Measurements from ENCODE around the gene RAD23A. TPM values are rescaled to one million over a fixed set of nuclear protein-coding genes. Genes with fewer than 3 reads are reported as not detected.
"Not testable (repeated sequence)": the region's sequence is repeated elsewhere in the genome, so short reads cannot be mapped to it uniquely, and the experiment has no call there.

The RAD23A gene
- polyA plus RNA-seq, 3 donors = 59.3 to 69.3 (median 61.7) TPM

DNA sequence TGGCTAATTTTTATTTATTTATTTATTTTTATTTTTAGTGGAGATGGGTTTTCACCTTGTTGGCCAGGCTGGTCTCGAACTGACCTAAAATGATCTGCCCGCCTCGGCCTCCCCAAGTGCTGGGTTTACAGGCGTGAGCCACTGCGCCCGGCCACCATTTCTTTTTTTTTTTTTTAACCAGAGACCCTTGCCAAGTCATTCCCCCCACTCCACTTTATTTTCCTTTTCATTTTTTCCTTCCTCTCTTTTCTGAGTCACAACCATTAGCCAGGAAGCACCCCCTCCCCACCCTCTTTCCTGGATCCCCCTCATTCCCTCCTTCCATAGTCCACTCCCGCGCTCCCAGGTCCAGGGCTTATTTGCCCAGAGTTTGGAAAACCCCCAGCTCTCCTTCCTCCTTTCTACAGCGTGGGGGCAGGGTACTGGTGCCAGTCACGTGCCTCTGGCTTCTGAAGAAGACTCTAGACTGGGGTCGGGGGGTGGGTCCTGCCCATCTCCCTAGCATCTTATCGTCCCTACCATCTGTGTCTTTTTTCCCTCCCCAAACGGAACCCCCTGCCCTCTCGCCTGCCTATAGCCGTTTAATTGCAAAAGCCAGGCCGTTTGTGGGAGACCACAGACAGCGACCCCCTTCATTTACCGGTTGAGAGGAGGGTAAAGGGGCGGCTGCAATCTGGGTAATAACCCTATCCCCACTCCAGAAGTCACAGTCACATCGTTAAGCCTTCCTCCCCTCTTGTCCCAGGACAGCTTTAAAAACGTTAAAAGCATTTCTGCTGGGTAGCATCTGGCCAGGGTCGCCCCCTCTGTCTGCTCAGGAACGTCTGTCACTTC, 8.4 kb upstream of the RAD23A start:
- no peak for DNase-seq (ENCODE audit: low read depth in 3 of 3, low spot score in 2 of 3)

- peak; percentile 97 to 99 (median 98) for DNase-seq (ENCODE audit: low read depth in 3 of 3, low spot score in 2 of 3)
These were observed 7.5 kb upstream of the RAD23A start, which contains the start of gene CALR for GRCh38 chr19:12937927-12938778. CALR (plus strand) TSS chr19:12938609; CDS start chr19:12938680, 71 bp downstream.

GRCh38 chr19:12938779-12939601, 6.7 kb upstream of the RAD23A start:
- DNase-seq (ENCODE audit: low read depth in 3 of 3, low spot score in 2 of 3) = no peak

- DNase-seq (ENCODE audit: low read depth in 3 of 3, low spot score in 2 of 3) = no peak
These were observed 5.7 kb upstream of the RAD23A start for GRCh38 chr19:12939975-12940423.

GRCh38 chr19:12940897-12941296, 4.8 kb upstream of the RAD23A start:
- no peak for DNase-seq (ENCODE audit: low read depth in 3 of 3, low spot score in 2 of 3)

DNA sequence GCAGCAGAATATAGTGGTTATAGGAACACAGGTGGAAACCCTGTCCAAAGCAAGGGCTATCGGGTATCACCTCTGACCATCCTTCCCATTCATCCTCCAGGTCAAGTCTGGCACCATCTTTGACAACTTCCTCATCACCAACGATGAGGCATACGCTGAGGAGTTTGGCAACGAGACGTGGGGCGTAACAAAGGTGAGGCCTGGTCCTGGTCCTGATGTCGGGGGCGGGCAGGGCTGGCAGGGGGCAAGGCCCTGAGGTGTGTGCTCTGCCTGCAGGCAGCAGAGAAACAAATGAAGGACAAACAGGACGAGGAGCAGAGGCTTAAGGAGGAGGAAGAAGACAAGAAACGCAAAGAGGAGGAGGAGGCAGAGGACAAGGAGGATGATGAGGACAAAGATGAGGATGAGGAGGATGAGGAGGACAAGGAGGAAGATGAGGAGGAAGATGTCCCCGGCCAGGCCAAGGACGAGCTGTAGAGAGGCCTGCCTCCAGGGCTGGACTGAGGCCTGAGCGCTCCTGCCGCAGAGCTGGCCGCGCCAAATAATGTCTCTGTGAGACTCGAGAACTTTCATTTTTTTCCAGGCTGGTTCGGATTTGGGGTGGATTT, 2.1 kb upstream of the RAD23A start:
- no peak for DNase-seq (ENCODE audit: low read depth in 3 of 3, low spot score in 2 of 3)

DNA sequence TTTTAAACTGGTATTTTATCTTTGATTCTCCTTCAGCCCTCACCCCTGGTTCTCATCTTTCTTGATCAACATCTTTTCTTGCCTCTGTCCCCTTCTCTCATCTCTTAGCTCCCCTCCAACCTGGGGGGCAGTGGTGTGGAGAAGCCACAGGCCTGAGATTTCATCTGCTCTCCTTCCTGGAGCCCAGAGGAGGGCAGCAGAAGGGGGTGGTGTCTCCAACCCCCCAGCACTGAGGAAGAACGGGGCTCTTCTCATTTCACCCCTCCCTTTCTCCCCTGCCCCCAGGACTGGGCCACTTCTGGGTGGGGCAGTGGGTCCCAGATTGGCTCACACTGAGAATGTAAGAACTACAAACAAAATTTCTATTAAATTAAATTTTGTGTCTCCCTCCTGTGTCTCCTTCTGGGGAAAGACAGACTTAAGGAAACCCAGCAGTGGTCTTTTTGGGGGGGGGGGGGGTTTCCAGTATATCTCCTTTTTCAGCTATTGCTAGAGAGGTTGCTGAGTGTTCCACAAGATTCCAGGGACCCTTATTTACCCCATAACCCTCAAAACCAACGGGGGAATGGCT, 1.5 kb upstream of the RAD23A start:
- DNase-seq (ENCODE audit: low read depth in 3 of 3, low spot score in 2 of 3) = no peak

DNA sequence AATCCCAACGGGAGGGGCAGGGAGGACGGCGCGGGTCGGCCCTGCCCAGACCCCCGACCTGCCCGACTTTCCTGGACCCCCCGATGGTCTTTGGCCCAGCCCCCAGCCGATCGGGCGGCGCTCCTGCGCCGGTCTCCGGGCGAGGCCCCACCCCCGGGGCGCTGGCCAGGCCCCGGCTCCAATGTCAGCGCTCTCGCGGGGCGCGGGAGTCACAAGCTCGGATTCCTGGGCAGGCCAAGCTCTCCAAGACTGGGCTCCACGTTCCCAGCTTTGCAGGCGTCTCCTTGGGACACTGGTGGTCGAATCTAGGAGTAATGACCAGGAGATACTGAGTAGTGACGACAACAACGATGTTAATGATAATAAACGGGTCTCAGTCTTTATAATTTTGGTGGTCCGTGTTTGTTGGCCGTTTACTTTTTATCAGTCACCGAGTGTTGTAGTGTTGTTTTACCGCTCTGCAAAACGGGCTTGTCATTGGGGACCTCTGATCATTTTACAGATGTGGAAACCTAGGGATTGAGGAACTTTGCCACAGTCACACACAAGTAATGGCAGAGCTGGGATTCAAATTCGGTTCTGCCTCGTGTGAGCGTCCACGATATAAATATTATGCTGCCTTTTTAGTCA, 545 bp downstream of the RAD23A start:
- DNase-seq (ENCODE audit: low read depth in 3 of 3, low spot score in 2 of 3) = no peak

- DNase-seq (ENCODE audit: low read depth in 3 of 3, low spot score in 2 of 3) = no peak
These were observed 1.3 kb downstream of the RAD23A start for GRCh38 chr19:12946731-12947496.

DNA sequence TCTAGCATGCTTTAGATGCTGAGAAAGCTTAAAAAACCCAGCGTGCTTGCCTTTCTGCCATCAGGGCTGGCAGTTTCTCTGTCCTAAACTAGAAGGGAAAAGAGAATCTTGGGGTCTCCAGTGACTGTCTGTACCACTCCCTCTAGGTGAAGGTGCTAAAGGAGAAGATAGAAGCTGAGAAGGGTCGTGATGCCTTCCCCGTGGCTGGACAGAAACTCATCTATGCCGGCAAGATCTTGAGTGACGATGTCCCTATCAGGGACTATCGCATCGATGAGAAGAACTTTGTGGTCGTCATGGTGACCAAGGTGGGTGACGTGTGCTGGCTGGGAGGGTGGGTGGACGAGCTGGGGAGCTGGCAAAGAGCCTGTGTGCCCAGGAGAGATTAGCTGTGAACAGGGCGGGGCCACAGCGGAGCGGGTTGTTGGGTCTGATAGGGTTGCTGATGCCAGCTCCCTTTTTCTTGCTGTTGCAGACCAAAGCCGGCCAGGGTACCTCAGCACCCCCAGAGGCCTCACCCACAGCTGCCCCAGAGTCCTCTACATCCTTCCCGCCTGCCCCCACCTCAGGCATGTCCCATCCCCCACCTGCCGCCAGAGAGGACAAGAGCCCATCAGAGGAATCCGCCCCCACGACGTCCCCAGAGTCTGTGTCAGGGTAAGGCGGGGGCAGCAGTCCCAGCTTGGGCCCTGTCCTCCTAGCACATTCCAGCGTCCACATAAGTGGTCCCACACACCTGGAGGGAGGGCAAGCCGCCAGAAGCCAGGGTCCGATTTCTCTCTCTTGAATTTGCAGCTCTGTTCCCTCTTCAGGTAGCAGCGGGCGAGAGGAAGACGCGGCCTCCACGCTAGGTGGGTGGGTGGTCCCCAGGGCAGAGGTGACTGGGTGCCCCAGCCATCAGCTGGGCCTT, 2.3 kb downstream of the RAD23A start:
- DNase-seq (ENCODE audit: low read depth in 3 of 3, low spot score in 2 of 3) = no peak

GRCh38 chr19:12948612-12949362, 3.1 kb downstream of the RAD23A start:
- no peak for DNase-seq (ENCODE audit: low read depth in 3 of 3, low spot score in 2 of 3)

GRCh38 chr19:12949363-12950283, 4.0 kb downstream of the RAD23A start:
- DNase-seq (ENCODE audit: low read depth in 3 of 3, low spot score in 2 of 3) = no peak

GRCh38 chr19:12952050-12952449, 6.4 kb downstream of the RAD23A start:
- DNase-seq (ENCODE audit: low read depth in 3 of 3, low spot score in 2 of 3) = not testable (repeated sequence)

DNA sequence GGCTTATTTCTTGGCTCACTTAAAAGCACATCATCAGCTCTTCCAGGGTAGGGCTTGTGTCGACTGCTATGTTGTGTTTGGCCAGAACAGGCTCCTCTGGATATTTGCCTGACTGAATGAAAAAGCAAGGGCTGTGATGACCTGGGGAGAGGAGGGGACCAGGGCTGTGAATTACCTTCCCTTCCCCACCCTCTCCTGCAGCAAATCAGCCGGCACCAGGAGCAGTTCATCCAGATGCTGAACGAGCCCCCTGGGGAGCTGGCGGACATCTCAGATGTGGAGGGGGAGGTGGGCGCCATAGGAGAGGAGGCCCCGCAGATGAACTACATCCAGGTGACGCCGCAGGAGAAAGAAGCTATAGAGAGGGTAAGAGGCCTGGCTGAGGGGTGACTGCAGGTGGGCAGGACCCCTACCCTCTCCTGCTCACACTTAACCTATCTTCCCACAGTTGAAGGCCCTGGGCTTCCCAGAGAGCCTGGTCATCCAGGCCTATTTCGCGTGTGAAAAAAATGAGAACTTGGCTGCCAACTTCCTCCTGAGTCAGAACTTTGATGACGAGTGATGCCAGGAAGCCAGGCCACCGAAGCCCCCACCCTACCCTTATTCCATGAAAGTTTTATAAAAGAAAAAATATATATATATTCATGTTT, 7.0 kb downstream of the RAD23A start:
- DNase-seq (ENCODE audit: low read depth in 3 of 3, low spot score in 2 of 3) = no peak

DNA sequence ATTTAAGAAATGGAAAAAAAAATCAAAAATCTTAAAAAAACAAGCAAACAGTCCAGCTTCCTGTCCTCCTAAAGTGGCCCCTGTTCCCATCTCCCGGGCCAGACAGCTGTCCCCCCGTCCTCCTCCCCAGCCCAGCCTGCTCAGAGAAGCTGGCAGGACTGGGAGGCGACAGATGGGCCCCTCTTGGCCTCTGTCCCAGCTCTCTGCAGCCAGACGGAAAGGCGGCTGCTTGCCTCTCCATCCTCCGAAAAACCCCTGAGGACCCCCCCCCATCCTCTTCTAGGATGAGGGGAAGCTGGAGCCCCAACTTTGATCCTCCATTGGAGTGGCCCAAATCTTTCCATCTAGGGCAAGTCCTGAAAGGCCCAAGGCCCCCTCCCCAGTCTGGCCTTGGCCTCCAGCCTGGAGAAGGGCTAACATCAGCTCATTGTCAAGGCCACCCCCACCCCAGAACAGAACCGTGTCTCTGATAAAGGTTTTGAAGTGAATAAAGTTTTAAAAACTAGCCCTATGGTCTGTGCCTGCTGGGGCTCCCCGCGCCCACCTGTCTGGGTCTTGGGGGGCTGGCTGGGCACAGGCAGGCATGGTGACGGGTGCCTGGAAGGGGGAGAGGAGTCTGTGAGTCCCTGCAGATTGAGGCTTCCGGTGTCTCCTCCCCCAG, 7.6 kb downstream of the RAD23A start:
- DNase-seq (ENCODE audit: low read depth in 3 of 3, low spot score in 2 of 3) = no peak

All from right renal cortex interstitium (tissue), 3 donors.